ENCODE results near the gene CFAP100.

Gene CFAP100

DNA sequence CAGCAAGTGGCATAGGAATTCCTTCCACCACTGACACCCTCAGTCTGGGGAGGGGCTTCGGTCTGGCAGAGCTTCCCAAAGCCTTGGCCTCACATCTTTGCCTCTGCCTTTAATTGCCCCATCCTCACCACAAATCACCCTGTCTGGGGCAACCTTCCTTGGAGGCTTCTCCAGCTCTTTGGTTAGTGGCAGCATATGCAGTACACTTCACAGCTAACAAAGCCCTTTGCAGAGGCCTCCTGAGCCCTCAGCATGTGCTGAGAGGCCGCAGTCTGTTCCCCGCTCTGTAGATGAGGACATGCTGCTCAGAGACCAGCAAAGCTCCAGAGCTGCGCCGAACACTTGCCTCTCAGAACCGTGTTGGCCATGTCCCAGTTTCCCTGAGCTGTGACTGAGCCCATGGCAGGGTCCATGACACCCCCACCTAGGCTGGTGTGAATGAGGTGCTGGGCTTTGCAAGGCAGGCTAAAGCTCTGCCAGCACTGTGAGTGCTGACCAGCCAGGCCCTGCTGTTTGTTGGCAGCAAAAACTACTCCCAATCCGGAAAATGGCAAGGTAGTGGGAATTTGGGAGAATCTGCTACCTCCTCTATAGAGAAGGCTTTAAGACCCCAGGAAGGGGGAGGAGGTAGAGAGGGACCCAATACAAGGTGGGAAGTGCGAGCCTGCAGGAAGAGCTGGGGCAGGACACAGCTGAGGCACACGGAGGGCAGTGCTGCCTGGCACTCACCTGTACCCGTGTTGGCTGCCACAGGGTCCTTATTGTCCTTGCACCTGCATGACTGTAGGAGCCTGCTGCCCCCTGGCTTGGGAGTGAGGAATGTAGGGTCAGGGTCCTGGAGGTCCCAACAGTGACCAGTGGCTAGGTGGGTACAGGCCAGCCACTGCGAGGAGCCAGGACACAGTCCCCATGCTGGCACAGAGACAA, 29.1 kb upstream of the CFAP100 start:
- Mint-ChIP-seq H3K36me3 (no peaks in the 10 kb centered on the region), H3K27ac (no peak overlapping the region), H3K9me3 (no peaks in the 10 kb centered on the region), H3K27me3 (peaks cover 41% of the 10 kb centered on the region), H3K4me1 (peaks cover 6% of the 10 kb centered on the region), H3K4me3 (no peak overlapping the region)
- no peak for ATAC-seq

GRCh38 chr3:126367316-126367805, 27.3 kb upstream of the CFAP100 start:
- Mint-ChIP-seq H3K9me3 (no peaks in the 10 kb centered on the region), H3K27me3 (peaks cover 26% of the 10 kb centered on the region), H3K27ac (no peak overlapping the region), H3K4me1 (peaks cover 6% of the 10 kb centered on the region), H3K4me3 (no peak overlapping the region), H3K36me3 (no peaks in the 10 kb centered on the region)
- no peak for ATAC-seq

DNA sequence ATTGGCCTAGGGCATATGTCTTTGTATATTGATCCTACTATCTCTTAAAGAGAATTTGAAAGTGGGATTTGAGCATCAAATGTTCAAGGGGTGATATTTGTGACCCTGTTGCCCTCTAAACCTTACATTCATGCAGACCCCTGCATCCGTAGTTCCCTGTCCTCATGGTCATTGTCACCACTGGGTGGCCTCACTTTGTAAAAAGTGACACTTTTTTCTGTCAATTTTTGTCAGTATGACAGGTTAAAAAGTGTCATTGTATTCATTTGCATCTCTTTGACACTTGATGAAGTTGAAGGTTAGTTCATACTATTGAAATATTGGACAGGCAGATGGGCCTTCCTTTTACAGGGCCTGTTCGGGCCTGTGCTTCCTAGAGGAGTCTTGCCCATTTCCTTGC, 25.2 kb upstream of the CFAP100 start:
- H3K36me3 Mint-ChIP-seq = no peaks in the 10 kb centered on the region
- peaks cover 16% of the 10 kb centered on the region for H3K27me3 Mint-ChIP-seq
- H3K4me3 Mint-ChIP-seq = no peak overlapping the region
- no peaks in the 10 kb centered on the region for H3K9me3 Mint-ChIP-seq
- no peak overlapping the region for H3K27ac Mint-ChIP-seq
- ATAC-seq = no peak
- no peaks in the 10 kb centered on the region for H3K4me1 Mint-ChIP-seq

- Mint-ChIP-seq H3K36me3 (no peaks in the 10 kb centered on the region), H3K9me3 (no peaks in the 10 kb centered on the region), H3K27ac (no peak overlapping the region), H3K27me3 (peaks cover 16% of the 10 kb centered on the region), H3K4me1 (no peaks in the 10 kb centered on the region), H3K4me3 (no peak overlapping the region)
- ATAC-seq = no peak
Observed at GRCh38 chr3:126370055-126370454, 24.7 kb upstream of the CFAP100 start.

- Mint-ChIP-seq H3K36me3 (no peaks in the 10 kb centered on the region), H3K9me3 (no peaks in the 10 kb centered on the region)
Observed at GRCh38 chr3:126370606-126371005, 24.1 kb upstream of the CFAP100 start.

GRCh38 chr3:126371096-126371705, 23.5 kb upstream of the CFAP100 start:
- Mint-ChIP-seq H3K27me3 (peaks cover 6% of the 10 kb centered on the region), H3K36me3 (no peaks in the 10 kb centered on the region), H3K4me3 (no peak overlapping the region), H3K9me3 (no peaks in the 10 kb centered on the region), H3K27ac (no peak overlapping the region), H3K4me1 (no peaks in the 10 kb centered on the region)
- ATAC-seq = no peak

More at GRCh38 chr3:126370606-126371005, 24.1 kb upstream of the CFAP100 start:
- ATAC-seq = no peak
- H3K4me1 Mint-ChIP-seq = no peaks in the 10 kb centered on the region
- H3K27ac Mint-ChIP-seq = no peak overlapping the region
- H3K27me3 Mint-ChIP-seq = peaks cover 12% of the 10 kb centered on the region
- no peak overlapping the region for H3K4me3 Mint-ChIP-seq

DNA sequence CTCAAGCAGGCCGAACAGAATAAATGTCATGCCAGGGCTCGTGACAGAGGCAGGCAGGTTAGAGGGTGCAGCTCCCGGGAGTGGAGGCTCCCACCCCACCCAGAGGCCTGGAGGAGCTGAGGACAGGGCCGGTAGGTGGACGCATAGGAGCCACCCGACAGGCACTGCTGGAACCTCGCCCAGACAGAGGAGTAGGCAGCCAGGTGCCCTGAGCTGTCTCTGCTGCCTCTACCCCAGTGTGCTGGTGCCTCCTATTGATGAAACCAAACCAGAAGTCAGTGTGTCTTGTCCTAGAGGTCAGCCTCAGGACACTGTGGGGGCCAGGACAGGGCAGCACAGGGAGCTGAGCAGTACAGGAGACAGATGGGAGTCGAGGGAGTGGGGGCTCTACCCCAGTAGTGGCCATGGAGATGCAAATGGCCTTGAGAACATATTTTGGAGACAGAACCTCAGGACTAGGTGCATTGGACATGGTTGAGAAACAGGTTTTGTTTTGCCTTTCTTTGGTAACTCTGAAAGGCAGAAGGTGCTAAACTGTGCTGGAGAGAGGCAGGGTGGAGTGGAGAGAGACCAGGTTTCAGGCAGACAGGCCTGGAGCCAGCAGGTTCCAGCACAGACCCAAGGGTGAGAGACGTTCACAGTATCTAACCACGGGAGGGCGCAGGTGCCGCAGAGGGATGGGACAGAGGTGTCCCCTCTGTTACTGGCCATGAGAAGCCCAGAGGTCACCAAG, 22.1 kb upstream of the CFAP100 start:
- H3K27me3 Mint-ChIP-seq = peaks cover 6% of the 10 kb centered on the region
- H3K4me1 Mint-ChIP-seq = no peaks in the 10 kb centered on the region
- H3K27ac Mint-ChIP-seq = no peak overlapping the region
- peak; percentile 21 for ATAC-seq
- H3K36me3 Mint-ChIP-seq = no peaks in the 10 kb centered on the region
- H3K9me3 Mint-ChIP-seq = no peaks in the 10 kb centered on the region
- no peak overlapping the region for H3K4me3 Mint-ChIP-seq

DNA sequence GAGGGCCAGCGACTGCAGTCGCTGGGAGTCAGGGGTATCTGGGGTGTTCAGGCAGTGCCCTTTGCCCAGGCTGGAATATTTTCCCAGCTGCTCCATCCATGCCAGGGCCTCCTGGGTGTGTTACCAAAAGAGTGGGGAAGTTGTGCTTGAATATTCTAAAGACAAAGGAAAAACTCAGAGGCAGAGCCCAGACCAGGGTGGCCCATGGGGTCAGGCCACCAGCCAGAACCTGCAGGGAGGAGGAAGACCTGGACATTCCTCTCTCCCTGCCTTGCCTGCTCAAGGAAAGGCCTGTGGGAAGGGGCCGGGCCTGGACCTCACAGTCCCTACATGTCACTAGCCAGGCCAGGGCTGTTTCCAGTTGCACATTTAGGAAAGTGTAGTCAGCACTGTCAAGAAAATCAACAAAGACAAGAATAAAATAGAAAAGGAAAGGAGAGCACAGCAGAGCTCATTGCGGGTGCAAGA, 21.5 kb upstream of the CFAP100 start:
- Mint-ChIP-seq H3K4me1 (no peaks in the 10 kb centered on the region), H3K9me3 (no peaks in the 10 kb centered on the region), H3K36me3 (no peaks in the 10 kb centered on the region), H3K4me3 (no peak overlapping the region), H3K27ac (no peak overlapping the region), H3K27me3 (peaks cover 11% of the 10 kb centered on the region)
- ATAC-seq = no peak

- Mint-ChIP-seq H3K4me3 (no peak overlapping the region), H3K27ac (no peak overlapping the region), H3K36me3 (no peaks in the 10 kb centered on the region), H3K27me3 (peaks cover 18% of the 10 kb centered on the region), H3K9me3 (no peaks in the 10 kb centered on the region), H3K4me1 (no peaks in the 10 kb centered on the region)
- ATAC-seq = no peak
Observed at GRCh38 chr3:126373682-126374601, 20.8 kb upstream of the CFAP100 start.

DNA sequence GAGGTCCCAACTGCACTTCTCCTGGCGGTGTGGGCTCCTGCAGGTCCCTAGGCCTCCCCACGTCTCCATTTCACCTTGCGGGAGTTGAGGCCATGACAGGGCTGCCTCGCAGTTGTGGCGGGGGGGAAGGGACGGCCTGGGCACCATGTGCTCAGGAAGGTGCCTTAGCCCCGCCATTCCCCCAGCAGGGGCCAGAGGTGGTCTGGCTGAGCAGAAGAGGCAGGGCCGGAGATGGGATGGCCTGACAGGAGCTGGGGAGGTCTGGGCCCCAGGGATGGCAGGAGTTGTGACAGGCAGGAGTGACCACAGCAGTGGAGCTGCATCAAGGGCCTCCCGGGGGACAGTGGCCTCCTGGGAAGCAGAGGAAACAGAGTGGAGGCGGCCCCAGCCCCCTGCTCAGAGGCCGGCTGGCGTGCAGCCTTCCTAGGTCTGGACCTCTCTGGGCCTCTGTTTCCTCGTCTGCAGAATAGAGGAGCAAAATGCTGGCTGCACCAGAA, 18.8 kb upstream of the CFAP100 start:
- Mint-ChIP-seq H3K4me1 (no peaks in the 10 kb centered on the region), H3K36me3 (no peaks in the 10 kb centered on the region), H3K27ac (no peak overlapping the region), H3K4me3 (no peak overlapping the region), H3K9me3 (no peaks in the 10 kb centered on the region), H3K27me3 (peaks cover 37% of the 10 kb centered on the region)
- ATAC-seq = no peak

GRCh38 chr3:126376444-126376843, 18.3 kb upstream of the CFAP100 start:
- Mint-ChIP-seq H3K27me3 (peaks cover 37% of the 10 kb centered on the region), H3K36me3 (no peaks in the 10 kb centered on the region), H3K9me3 (no peaks in the 10 kb centered on the region), H3K4me3 (no peak overlapping the region), H3K27ac (no peak overlapping the region), H3K4me1 (no peaks in the 10 kb centered on the region)
- ATAC-seq = no peak

GRCh38 chr3:126377211-126377610, 17.5 kb upstream of the CFAP100 start:
- Mint-ChIP-seq H3K36me3 (no peaks in the 10 kb centered on the region), H3K27ac (no peak overlapping the region), H3K4me1 (no peaks in the 10 kb centered on the region), H3K4me3 (no peak overlapping the region), H3K9me3 (no peaks in the 10 kb centered on the region), H3K27me3 (peaks cover 37% of the 10 kb centered on the region)
- ATAC-seq = no peak

- ATAC-seq = no peak
- Mint-ChIP-seq H3K4me1 (no peaks in the 10 kb centered on the region), H3K9me3 (no peaks in the 10 kb centered on the region), H3K4me3 (no peak overlapping the region), H3K27me3 (peaks cover 43% of the 10 kb centered on the region), H3K27ac (no peak overlapping the region), H3K36me3 (no peaks in the 10 kb centered on the region)
Observed at GRCh38 chr3:126378341-126378751, 16.4 kb upstream of the CFAP100 start.

GRCh38 chr3:126380011-126380768, 14.5 kb upstream of the CFAP100 start:
- Mint-ChIP-seq H3K9me3 (peaks cover 2% of the 10 kb centered on the region), H3K4me1 (no peaks in the 10 kb centered on the region), H3K27me3 (peaks cover 55% of the 10 kb centered on the region), H3K4me3 (no peak overlapping the region), H3K36me3 (no peaks in the 10 kb centered on the region), H3K27ac (no peak overlapping the region)
- ATAC-seq = no peak

Data from stimulated activated memory B cell treated with anti-CD40 and anti-IgM and Interleukin-4, amounts not matched to agents 10 μg/mL and 1 μg/mL and 100 μg/mL, for 72 hours (primary cell).